OCI-LY1 (cell line): Measurements from ENCODE around the gene CBFA2T3.
"Not testable (repeated sequence)": the region's sequence is repeated elsewhere in the genome, so short reads cannot be mapped to it uniquely, and the experiment has no call there.

Experiments used
- H2AFZ ChIP-seq: fragments of 200-600 bp; sonication (generic), shearing (Covaris generic); 2 replicates; pipeline ENCODE4 v1.6.0; 2014; ENCODE audit warnings: antibody characterized with exemption, mild to moderate bottlenecking, low read length
- H3F3A ChIP-seq: fragments of 200-600 bp; sonication (generic), shearing (Covaris generic); 2 replicates; pipeline ENCODE4 v1.6.0; 2014; ENCODE audit warnings: mild to moderate bottlenecking, antibody characterized with exemption, low read length, moderate library complexity; ENCODE audit not compliant: insufficient read depth
- H3K27ac ChIP-seq: fragments of 200-600 bp; sonication (generic); 2 replicates; pipeline ENCODE4 v1.5.1; 2014; ENCODE audit warnings: low read length, mixed run types, mild to moderate bottlenecking, low read depth; ENCODE audit not compliant: poor library complexity, severe bottlenecking
- H3K27me3 ChIP-seq: fragments of 200-600 bp; sonication (generic); 2 replicates; pipeline ENCODE4 v1.6.0; 2014; ENCODE audit warnings: antibody characterized with exemption, mild to moderate bottlenecking, low read length, moderate library complexity; ENCODE audit not compliant: insufficient read depth
- H3K36me3 ChIP-seq: fragments of 200-600 bp; sonication (generic); 2 replicates; pipeline ENCODE4 v1.6.1; 2014; ENCODE audit warnings: mild to moderate bottlenecking, antibody characterized with exemption, low read length, moderate library complexity, mixed read lengths; ENCODE audit not compliant: insufficient read depth
- H3K4me1 ChIP-seq: fragments of 200-600 bp; sonication (generic); 2 replicates; pipeline ENCODE4 v1.5.1; 2014; ENCODE audit warnings: mild to moderate bottlenecking, low read length, moderate library complexity; ENCODE audit not compliant: insufficient read depth, severe bottlenecking
- H3K4me2 ChIP-seq: fragments of 200-600 bp; sonication (generic), shearing (Covaris generic); 2 replicates; pipeline ENCODE4 v1.6.1; 2014; ENCODE audit warnings: low read length
- H3K4me3 ChIP-seq: fragments of 200-600 bp; sonication (generic); 2 replicates; pipeline ENCODE4 v1.5.1; 2014; ENCODE audit warnings: low read length, low read depth, mild to moderate bottlenecking, mixed read lengths; ENCODE audit not compliant: poor library complexity, severe bottlenecking
- H3K79me2 ChIP-seq: fragments of 200-600 bp; shearing (Covaris generic); 2 replicates; pipeline ENCODE4 v1.6.1; 2016; ENCODE audit warnings: mixed run types, low read length, mixed read lengths; ENCODE audit not compliant: insufficient read depth
- H3K9ac ChIP-seq: fragments of 200-600 bp; sonication (generic), shearing (Covaris generic); 2 replicates; pipeline ENCODE4 v1.6.1; 2014; ENCODE audit warnings: mild to moderate bottlenecking, low read length, mixed read lengths
- H3K9me2 ChIP-seq: fragments of 200-600 bp; sonication (generic), shearing (Covaris generic); 2 replicates; pipeline ENCODE4 v1.6.1; 2014; ENCODE audit warnings: low read depth, mild to moderate bottlenecking, low read length, mixed read lengths
- H3K9me3 ChIP-seq: fragments of 200-600 bp; shearing (Covaris generic); 2 replicates; pipeline ENCODE4 v1.6.1; 2014; ENCODE audit warnings: low read length, mixed read lengths
- H4K20me1 ChIP-seq: fragments of 200-600 bp; sonication (generic), shearing (Covaris generic); 2 replicates; pipeline ENCODE4 v1.6.0; 2016; ENCODE audit warnings: mild to moderate bottlenecking, low read length; ENCODE audit not compliant: insufficient read depth
- CTCF ChIP-seq: fragments of 200-600 bp; sonication (generic), shearing (Covaris generic); IDR thresholded peaks from 2 replicates; pipeline ENCODE4 v1.5.1; 2017; ENCODE audit warnings: mild to moderate bottlenecking, antibody characterized with exemption, low read length, moderate library complexity, mixed read lengths
- EZH2 ChIP-seq: fragments of 200-600 bp; sonication (generic), shearing (Covaris generic); IDR thresholded peaks from 2 replicates; pipeline ENCODE4 v1.8.0; 2017; ENCODE audit warnings: borderline replicate concordance, mixed run types, mild to moderate bottlenecking, antibody characterized with exemption, low read length, moderate library complexity, mixed read lengths

The CBFA2T3 gene

GRCh38 chr16:89019511-89019910 is 42.5 kb upstream of the CBFA2T3 start:
- Histone ChIP-seq H3K27me3 (peaks cover 3% of the 10 kb centered on the region; the same call in 1 of the 2 replicates), H3K79me2 (no peaks in the 10 kb centered on the region), H2AFZ (no peak overlapping the region), H4K20me1 (no peaks in the 10 kb centered on the region), H3K36me3 (no peaks in the 10 kb centered on the region), H3F3A (no peaks in the 10 kb centered on the region), H3K9me2 (no peaks in the 10 kb centered on the region), H3K4me3 (no peak overlapping the region), H3K9me3 (no peaks in the 10 kb centered on the region), H3K9ac (no peak overlapping the region), H3K27ac (no peak overlapping the region), H3K4me1 (no peaks in the 10 kb centered on the region), H3K4me2 (no peak overlapping the region)
- no peak for TF ChIP-seq EZH2

- H3K9me2 ChIP-seq: no peaks in the 10 kb centered on the region
- H3K4me1 ChIP-seq: no peaks in the 10 kb centered on the region
- no peaks in the 10 kb centered on the region for H3K79me2 ChIP-seq
- peaks cover 3% of the 10 kb centered on the region; the same call in 1 of the 2 replicates for H3K27me3 ChIP-seq
- no peak overlapping the region for H3K4me3 ChIP-seq
- H3K27ac ChIP-seq: no peak overlapping the region
- H3K36me3 ChIP-seq: no peaks in the 10 kb centered on the region
- H4K20me1 ChIP-seq: no peaks in the 10 kb centered on the region
- H3K4me2 ChIP-seq: no peak overlapping the region
- no peak overlapping the region for H3K9ac ChIP-seq
- H3F3A ChIP-seq: no peaks in the 10 kb centered on the region
- no peak overlapping the region for H2AFZ ChIP-seq
- H3K9me3 ChIP-seq: no peaks in the 10 kb centered on the region
- no peak for TF ChIP-seq CTCF
- no peak for TF ChIP-seq EZH2
These were observed 41.5 kb upstream of the CBFA2T3 start for GRCh38 chr16:89018282-89019158.

GRCh38 chr16:89017543-89018281 is 40.7 kb upstream of the CBFA2T3 start:
- Histone ChIP-seq H3K9me2 (no peaks in the 10 kb centered on the region), H3K27me3 (peaks cover 3% of the 10 kb centered on the region; the same call in 1 of the 2 replicates), H3K9me3 (no peaks in the 10 kb centered on the region), H3K9ac (no peak overlapping the region), H3K4me2 (no peak overlapping the region), H2AFZ (no peak overlapping the region), H4K20me1 (no peaks in the 10 kb centered on the region), H3K4me1 (no peaks in the 10 kb centered on the region), H3F3A (no peaks in the 10 kb centered on the region), H3K27ac (no peak overlapping the region), H3K79me2 (no peaks in the 10 kb centered on the region), H3K36me3 (no peaks in the 10 kb centered on the region), H3K4me3 (no peak overlapping the region)
- TF ChIP-seq EZH2 (no peak), CTCF (no peak)

- not testable (repeated sequence) for H3K9me3 ChIP-seq, H3K4me1 ChIP-seq, H3K4me2 ChIP-seq, H4K20me1 ChIP-seq, H3K36me3 ChIP-seq, H2AFZ ChIP-seq, H3K79me2 ChIP-seq, H3K27ac ChIP-seq, H3K9ac ChIP-seq, H3F3A ChIP-seq, H3K27me3 ChIP-seq, H3K4me3 ChIP-seq, H3K9me2 ChIP-seq
These were observed 39.6 kb upstream of the CBFA2T3 start for GRCh38 chr16:89016561-89016960.
